ENCODE measurements around the gene MRPL50. TPM values are rescaled to one million over a fixed set of nuclear protein-coding genes. Genes with fewer than 3 reads are reported as not detected.

Gene MRPL50
- total and polyA plus RNA-seq, 2 experiments from 2014 or later, result 11.5 to 19.3 TPM

DNA sequence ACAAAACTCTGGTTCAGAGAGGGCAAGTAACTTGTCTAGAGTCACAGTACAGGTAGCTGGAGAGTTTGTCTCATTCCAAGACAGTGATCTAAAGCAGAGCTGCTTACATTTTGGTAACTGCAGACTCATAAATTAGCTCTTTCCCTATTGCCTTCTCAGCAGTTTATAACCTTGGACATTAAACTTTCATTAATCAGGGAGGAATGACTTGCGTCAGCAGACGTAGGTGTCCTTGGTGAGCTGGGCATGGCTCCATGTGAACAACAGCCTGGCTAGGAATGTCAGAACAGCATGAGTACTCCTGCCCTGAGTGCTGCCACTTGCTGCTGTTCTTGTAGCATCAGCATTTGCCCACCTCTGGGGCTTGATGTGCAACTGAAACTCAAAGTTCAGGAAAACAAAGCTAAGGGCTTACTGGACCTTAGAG, 39.4 kb upstream of the MRPL50 start:
- in situ Hi-C loops (cut with MboI), result no loop called here
- WGBS, 2 experiments (ENCODE audit: low coverage in 1 of 2, low lambda C conversion rate in 2 of 2, missing lambda C conversion rate in 2 of 2), result 27 to 54% methylated on average over 2 of the region's 2 CpGs

GRCh38 chr9:101435601-101436079, 37.2 kb upstream of the MRPL50 start, which contains the start of gene ALDOB:
TSS of gene ALDOB (minus strand) at chr9:101435774. CDS start at chr9:101430887, 4,887 bp downstream.
- no peaks in the 10 kb centered on the region for H3K4me1 ChIP-seq (ENCODE audit: insufficient read depth)
- H3K4me2 ChIP-seq (ENCODE audit: unreplicated experiment), result no peak within 1 kb of the TSS
- in situ Hi-C loops (cut with MboI), result no loop called here
- no peaks in the 10 kb centered on the region for H3K9me3 ChIP-seq (ENCODE audit: low read depth)
- no peak for DNase-seq
- no peak within 1 kb of the TSS for H3K27ac ChIP-seq
- H3K9me2 ChIP-seq (ENCODE audit: insufficient read depth), result no peaks in the 10 kb centered on the region
- 22 to 28% methylated on average over 2 of the region's 2 CpGs for WGBS, 2 experiments (ENCODE audit: low coverage in 1 of 2, low lambda C conversion rate in 2 of 2, missing lambda C conversion rate in 2 of 2)
- no peak within 1 kb of the TSS for H2AFZ ChIP-seq
- no peaks in the 10 kb centered on the region for H4K20me1 ChIP-seq (ENCODE audit: insufficient read depth)
- no peak within 1 kb of the TSS for H3K4me3 ChIP-seq
- no peaks in the 10 kb centered on the region for H3K36me3 ChIP-seq (ENCODE audit: low read depth)
- no peaks in the 10 kb centered on the region for H3F3A ChIP-seq (ENCODE audit: insufficient read depth)
- no peak within 1 kb of the TSS for H3K9ac ChIP-seq
- H3K79me2 ChIP-seq (ENCODE audit: insufficient read depth), result no peaks in the 10 kb centered on the region
- H3K27me3 ChIP-seq (replicated peaks; ENCODE audit: insufficient read depth), result peaks cover 9% of the 10 kb centered on the region
- no peak for TF ChIP-seq EZH2 (IDR thresholded peaks at IDR 0.05; ENCODE audit: insufficient read depth, poor library complexity, severe bottlenecking)
- TF ChIP-seq EZH2phosphoT487 (IDR thresholded peaks at IDR 0.05; ENCODE audit: insufficient read depth, low read depth), result no peak

More for the DNA sequence above, 39.4 kb upstream of the MRPL50 start:
- Histone ChIP-seq H3K9me3 (ENCODE audit: low read depth) (no peaks in the 10 kb centered on the region), H3K79me2 (ENCODE audit: insufficient read depth) (no peaks in the 10 kb centered on the region), H3K36me3 (ENCODE audit: low read depth) (no peaks in the 10 kb centered on the region), H3F3A (ENCODE audit: insufficient read depth) (no peaks in the 10 kb centered on the region), H3K4me1 (ENCODE audit: insufficient read depth) (no peaks in the 10 kb centered on the region), H3K27ac (no peak overlapping the region), H2AFZ (no peak overlapping the region), H3K4me2 (ENCODE audit: unreplicated experiment) (no peak overlapping the region), H3K9me2 (ENCODE audit: insufficient read depth) (no peaks in the 10 kb centered on the region), H4K20me1 (ENCODE audit: insufficient read depth) (no peaks in the 10 kb centered on the region), H3K9ac (no peak overlapping the region), H3K4me3 (no peak overlapping the region), H3K27me3 (replicated peaks; ENCODE audit: insufficient read depth) (0 out of 2 replicates have a peak, but pooled peaks cover 4% of the 10 kb centered on the region)
- TF ChIP-seq EZH2 (IDR thresholded peaks at IDR 0.05; ENCODE audit: insufficient read depth, poor library complexity, severe bottlenecking), result no peak
- no peak for TF ChIP-seq EZH2phosphoT487 (IDR thresholded peaks at IDR 0.05; ENCODE audit: insufficient read depth, low read depth)
- peak; percentile 55 for DNase-seq

DNA sequence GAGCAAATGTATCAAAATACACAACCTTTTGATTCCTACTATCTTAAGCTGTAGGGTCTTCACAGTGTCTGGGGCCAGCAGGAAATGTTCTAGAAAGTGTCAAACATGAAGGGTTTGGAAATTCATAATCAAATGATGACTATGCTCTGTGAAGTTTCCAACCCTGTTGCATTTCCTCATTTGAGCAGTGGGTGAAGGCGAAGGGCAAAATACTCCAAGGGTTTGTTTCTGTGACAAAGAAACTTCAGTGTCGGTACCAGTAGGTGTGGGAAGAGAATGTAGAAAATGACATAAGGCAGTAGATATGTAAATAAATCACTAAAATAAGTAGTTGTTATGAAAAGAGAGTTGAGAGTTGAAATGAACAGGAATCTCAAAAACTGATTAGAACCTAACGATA, 36.6 kb upstream of the MRPL50 start:
- H2AFZ ChIP-seq, result no peak overlapping the region
- no peaks in the 10 kb centered on the region for H3K36me3 ChIP-seq (ENCODE audit: low read depth)
- H3K27ac ChIP-seq, result no peak overlapping the region
- no peak for DNase-seq
- H3K27me3 ChIP-seq (replicated peaks; ENCODE audit: insufficient read depth), result peaks cover 9% of the 10 kb centered on the region
- H3K9ac ChIP-seq, result no peak overlapping the region
- in situ Hi-C loops (cut with MboI), result no loop called here
- H3K9me2 ChIP-seq (ENCODE audit: insufficient read depth), result no peaks in the 10 kb centered on the region
- H3K4me2 ChIP-seq (ENCODE audit: unreplicated experiment), result no peak overlapping the region
- H3K9me3 ChIP-seq (ENCODE audit: low read depth), result no peaks in the 10 kb centered on the region
- TF ChIP-seq EZH2 (IDR thresholded peaks at IDR 0.05; ENCODE audit: insufficient read depth, poor library complexity, severe bottlenecking) (no peak), EZH2phosphoT487 (IDR thresholded peaks at IDR 0.05; ENCODE audit: insufficient read depth, low read depth) (no peak)
- no peaks in the 10 kb centered on the region for H3K4me1 ChIP-seq (ENCODE audit: insufficient read depth)
- no peaks in the 10 kb centered on the region for H3F3A ChIP-seq (ENCODE audit: insufficient read depth)
- 69 to 77% methylated on average over 3 of the region's 3 CpGs for WGBS, 2 experiments (ENCODE audit: low coverage in 1 of 2, low lambda C conversion rate in 2 of 2, missing lambda C conversion rate in 2 of 2)
- H3K4me3 ChIP-seq, result no peak overlapping the region
- no peaks in the 10 kb centered on the region for H4K20me1 ChIP-seq (ENCODE audit: insufficient read depth)
- H3K79me2 ChIP-seq (ENCODE audit: insufficient read depth), result no peaks in the 10 kb centered on the region

DNA sequence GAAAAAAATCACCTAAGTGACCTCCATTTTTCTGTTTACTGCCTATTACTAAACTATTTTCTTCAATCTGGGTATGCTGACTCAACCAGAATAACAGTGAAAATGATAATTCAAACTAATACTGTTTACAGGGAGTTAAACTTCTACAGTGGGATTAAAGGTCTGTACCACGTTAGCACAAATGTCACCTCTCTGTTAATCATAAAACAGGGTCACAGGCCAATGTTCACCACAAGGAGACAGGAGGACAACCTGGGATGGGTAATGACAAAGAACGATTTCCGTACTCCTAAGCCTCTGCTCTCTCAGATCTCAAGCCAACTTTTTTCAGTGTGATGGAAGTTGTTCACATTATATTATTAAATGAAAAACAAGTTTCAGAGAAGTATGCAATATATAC, 34.8 kb upstream of the MRPL50 start:
- in situ Hi-C loops (cut with MboI), result no loop called here
- Histone ChIP-seq H3K4me3 (no peak overlapping the region), H3K9me3 (ENCODE audit: low read depth) (no peaks in the 10 kb centered on the region), H3K36me3 (ENCODE audit: low read depth) (no peaks in the 10 kb centered on the region), H3K27ac (no peak overlapping the region), H3F3A (ENCODE audit: insufficient read depth) (no peaks in the 10 kb centered on the region), H3K9ac (no peak overlapping the region), H2AFZ (no peak overlapping the region), H3K4me2 (ENCODE audit: unreplicated experiment) (no peak overlapping the region), H3K27me3 (replicated peaks; ENCODE audit: insufficient read depth) (peaks cover 9% of the 10 kb centered on the region), H4K20me1 (ENCODE audit: insufficient read depth) (no peaks in the 10 kb centered on the region), H3K79me2 (ENCODE audit: insufficient read depth) (no peaks in the 10 kb centered on the region), H3K9me2 (ENCODE audit: insufficient read depth) (no peaks in the 10 kb centered on the region), H3K4me1 (ENCODE audit: insufficient read depth) (no peaks in the 10 kb centered on the region)
- TF ChIP-seq EZH2phosphoT487 (IDR thresholded peaks at IDR 0.05; ENCODE audit: insufficient read depth, low read depth), result no peak
- no peak for TF ChIP-seq EZH2 (IDR thresholded peaks at IDR 0.05; ENCODE audit: insufficient read depth, poor library complexity, severe bottlenecking)
- WGBS, 2 experiments (ENCODE audit: low coverage in 1 of 2, low lambda C conversion rate in 2 of 2, missing lambda C conversion rate in 2 of 2), result 40 to 41% methylated on average over 3 of the region's 3 CpGs
- DNase-seq, result no peak

All from GM23248 (cell line).